ENCODE measurements around the gene TPCN1.

DNA sequence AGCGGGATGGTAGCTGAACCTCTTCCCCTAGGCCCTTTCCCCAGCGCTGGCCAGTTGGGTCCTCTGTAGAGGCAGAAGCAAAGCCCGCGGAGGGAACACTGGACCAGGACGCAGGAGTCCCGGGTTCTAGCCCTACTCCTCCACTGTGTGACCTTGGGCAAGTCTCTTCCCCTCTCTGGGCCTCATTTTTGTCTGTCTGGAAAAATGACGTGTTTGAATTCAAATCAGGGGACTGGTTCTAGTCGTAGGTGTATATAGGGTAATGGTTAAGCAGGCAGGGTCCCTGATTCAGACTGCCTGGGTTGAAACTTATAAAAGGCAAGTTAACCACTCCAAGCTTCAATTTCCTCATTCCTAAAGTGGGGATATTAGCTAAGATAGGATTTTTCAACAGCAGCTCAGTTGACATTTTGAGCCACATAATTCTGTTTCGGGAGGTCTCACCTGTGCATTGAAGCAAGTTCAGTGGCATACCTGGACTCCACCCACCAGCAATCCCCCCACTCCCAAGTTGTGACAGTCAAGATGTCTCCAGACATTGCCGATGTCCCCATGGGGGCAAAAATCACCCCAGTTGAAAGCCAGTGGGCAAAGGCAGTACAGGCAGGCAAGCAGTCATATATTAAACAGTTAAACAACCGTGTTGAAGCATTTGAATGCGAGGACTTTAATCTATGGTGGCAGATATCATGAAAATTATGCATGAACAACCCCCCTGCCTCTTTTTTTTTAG lies 899 bp downstream of the TPCN1 start:
- TF ChIP-seq, protein P1, sequence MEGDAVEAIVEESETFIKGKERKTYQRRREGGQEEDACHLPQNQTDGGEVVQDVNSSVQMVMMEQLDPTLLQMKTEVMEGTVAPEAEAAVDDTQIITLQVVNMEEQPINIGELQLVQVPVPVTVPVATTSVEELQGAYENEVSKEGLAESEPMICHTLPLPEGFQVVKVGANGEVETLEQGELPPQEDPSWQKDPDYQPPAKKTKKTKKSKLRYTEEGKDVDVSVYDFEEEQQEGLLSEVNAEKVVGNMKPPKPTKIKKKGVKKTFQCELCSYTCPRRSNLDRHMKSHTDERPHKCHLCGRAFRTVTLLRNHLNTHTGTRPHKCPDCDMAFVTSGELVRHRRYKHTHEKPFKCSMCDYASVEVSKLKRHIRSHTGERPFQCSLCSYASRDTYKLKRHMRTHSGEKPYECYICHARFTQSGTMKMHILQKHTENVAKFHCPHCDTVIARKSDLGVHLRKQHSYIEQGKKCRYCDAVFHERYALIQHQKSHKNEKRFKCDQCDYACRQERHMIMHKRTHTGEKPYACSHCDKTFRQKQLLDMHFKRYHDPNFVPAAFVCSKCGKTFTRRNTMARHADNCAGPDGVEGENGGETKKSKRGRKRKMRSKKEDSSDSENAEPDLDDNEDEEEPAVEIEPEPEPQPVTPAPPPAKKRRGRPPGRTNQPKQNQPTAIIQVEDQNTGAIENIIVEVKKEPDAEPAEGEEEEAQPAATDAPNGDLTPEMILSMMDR (IDR thresholded peaks at IDR 0.05), result no peak
- TF ChIP-seq POLR2A (IDR thresholded peaks at IDR 0.05), result no peak
